CD14-positive monocyte (primary cell): ENCODE results near the gene MAP3K13. TPM values are rescaled to one million over a fixed set of nuclear protein-coding genes. Genes with fewer than 3 reads are reported as not detected.

Source experiments
- DNase-seq, 3 donors: peaks; one replicate each; pipeline ENCODE4 v3.0.0-alpha.2; 2011 to 2022
- H2AFZ ChIP-seq: 2 replicates; pipeline ENCODE4 v1.6.0; 2012; ENCODE audit warnings: mild to moderate bottlenecking, low read depth, low read length, inconsistent platforms; ENCODE audit not compliant: insufficient read depth, poor library complexity, severe bottlenecking
- H3K27ac ChIP-seq, 2 donors: 1 replicate in 1 of 2; 2 replicates in 1 of 2; pipeline ENCODE4 v1.5.1; 2012 to 2013; ENCODE audit warnings: low read length in 2 of 2, control low read depth in 1 of 2, inconsistent platforms in 1 of 2, low read depth in 1 of 2, mild to moderate bottlenecking in 1 of 2
- H3K27me3 ChIP-seq, 2 donors: one replicate each; pipeline versions ENCODE4 v1.6.0 to v1.6.1; 2011 to 2013; ENCODE audit warnings: low read length in 2 of 2; ENCODE audit not compliant: control insufficient read depth in 2 of 2, insufficient read depth in 2 of 2
- H3K36me3 ChIP-seq, 2 donors: replicated peaks in 1 of 2; 1 replicate in 1 of 2; 2 replicates in 1 of 2; pipeline versions ENCODE4 v1.5.1 to v1.6.1; 2012 to 2013; ENCODE audit warnings: low read length in 2 of 2, control low read depth in 1 of 2, inconsistent platforms in 1 of 2, mild to moderate bottlenecking in 1 of 2; ENCODE audit not compliant: insufficient read depth in 2 of 2, control insufficient read depth in 1 of 2
- H3K4me1 ChIP-seq, 2 donors: 1 replicate in 1 of 2; 2 replicates in 1 of 2; pipeline versions ENCODE4 v1.5.1 to v1.6.1; 2012 to 2013; ENCODE audit warnings: low read length in 2 of 2, control low read depth in 1 of 2, inconsistent platforms in 1 of 2, mild to moderate bottlenecking in 1 of 2, moderate library complexity in 1 of 2; ENCODE audit not compliant: insufficient read depth in 2 of 2, control insufficient read depth in 1 of 2
- H3K4me2 ChIP-seq: replicated peaks from 2 replicates; pipeline ENCODE3; 2012; ENCODE audit warnings: low read length, moderate library complexity, mild to moderate bottlenecking; ENCODE audit not compliant: poor library complexity, severe bottlenecking; ENCODE audit errors: extremely low read depth
- H3K4me3 ChIP-seq, 3 experiments: fragments of 200-600 bp in 1 of 3; sonication (generic) in 1 of 3; replicated peaks in 1 of 3; 1 replicate in 2 of 3; 2 replicates in 1 of 3; pipeline ENCODE4 v1.5.1; 2011 to 2013; ENCODE audit warnings: low read length in 3 of 3, mild to moderate bottlenecking in 3 of 3, control low read depth in 2 of 3, low read depth in 2 of 3, inconsistent platforms in 1 of 3, moderate library complexity in 1 of 3
- H3K79me2 ChIP-seq: 2 replicates; pipeline ENCODE4 v1.6.0; 2012; ENCODE audit warnings: mild to moderate bottlenecking, control low read depth, inconsistent platforms, low read length, moderate library complexity; ENCODE audit not compliant: insufficient read depth
- H3K9ac ChIP-seq: 2 replicates; pipeline ENCODE4 v1.6.0; 2017; ENCODE audit warnings: low read length, mild to moderate bottlenecking; ENCODE audit not compliant: insufficient read depth, poor library complexity, severe bottlenecking
- H3K9me3 ChIP-seq, 2 donors: replicated peaks in 1 of 2; 1 replicate in 1 of 2; 2 replicates in 1 of 2; pipeline versions ENCODE4 v1.5.1 to v1.6.1; 2012 to 2013; ENCODE audit warnings: low read length in 2 of 2, control low read depth in 1 of 2; ENCODE audit not compliant: control insufficient read depth in 1 of 2, insufficient read depth in 1 of 2
- H4K20me1 ChIP-seq: 2 replicates; pipeline ENCODE4 v1.6.0; 2012; ENCODE audit warnings: mild to moderate bottlenecking, low read length, control low read depth, moderate library complexity; ENCODE audit not compliant: insufficient read depth
- H3K27ac Mint-ChIP-seq, 7 donors: one replicate each; pipeline ENCODE4 v1.8.0; 2020; ENCODE audit warnings: mild to moderate bottlenecking in 7 of 7, mixed read lengths in 7 of 7, moderate library complexity in 6 of 7, inconsistent platforms in 2 of 7
- H3K27me3 Mint-ChIP-seq, 3 donors: one replicate each; pipeline ENCODE4 v1.8.0; 2021 to 2022; ENCODE audit warnings: low read depth in 3 of 3, mild to moderate bottlenecking in 3 of 3, mixed read lengths in 3 of 3, moderate library complexity in 3 of 3, inconsistent platforms in 1 of 3
- H3K36me3 Mint-ChIP-seq, 2 donors: one replicate each; pipeline ENCODE4 v1.8.0; 2020; ENCODE audit warnings: mixed read lengths in 2 of 2, inconsistent platforms in 1 of 2, mild to moderate bottlenecking in 1 of 2
- H3K4me1 Mint-ChIP-seq: one replicate; pipeline ENCODE4 v1.8.0; 2020; ENCODE audit warnings: mild to moderate bottlenecking, mixed read lengths
- H3K4me3 Mint-ChIP-seq, 2 donors: one replicate each; pipeline ENCODE4 v1.8.0; 2020; ENCODE audit warnings: mild to moderate bottlenecking in 2 of 2, mixed read lengths in 2 of 2, moderate library complexity in 1 of 2
- H3K9me3 Mint-ChIP-seq, 7 donors: one replicate each; pipeline ENCODE4 v1.8.0; 2020 to 2022; ENCODE audit warnings: mixed read lengths in 7 of 7, mild to moderate bottlenecking in 6 of 7, moderate library complexity in 6 of 7, inconsistent platforms in 2 of 7
- CTCF ChIP-seq: fragments of 200-600 bp; IDR thresholded peaks from one replicate; pipeline ENCODE4 v1.8.0; 2022; ENCODE audit warnings: antibody characterized with exemption, mild to moderate bottlenecking
- WGBS: methylation state at CpG from one replicate; pipeline ENCODE4 v1.1.5; 2013; ENCODE audit warnings: missing lambda C conversion rate; ENCODE audit not compliant: insufficient coverage; 5-methylcytosine and 5-hydroxymethylcytosine counted together
- intact Hi-C, 2 donors: fragments of 100-400 bp; cut with micrococcal nuclease; formaldehyde crosslinking; loops; one replicate each; pipeline versions ENCODE4 v1.15.0 to v1.15.1; 2023
- polyA plus RNA-seq, 3 donors: library from polyadenylated mRNA; depleted of rRNA in 1 of 3; unstranded in 2 of 3; stranded (reverse) in 1 of 3; fragments of 300-500 nt in 2 of 3; fragments of >200 nt in 1 of 3; fragmentation: Illumina TruSeq in 2 of 3; gene quantifications; 1 replicate in 2 of 3; 2 replicates in 1 of 3; pipeline ENCODE4 v1.2.3, GENCODE V29; 2012 to 2021

Gene MAP3K13
- polyA plus RNA-seq, 3 donors, result 5.0 to 34.2 (median 30.9) TPM

- Histone ChIP-seq H3K79me2 (no peaks in the 10 kb centered on the region), H3K4me3 (no peak overlapping the region), H3K9ac (no peak overlapping the region), H4K20me1 (no peaks in the 10 kb centered on the region), H2AFZ (no peak overlapping the region), H3K9me3 (no peaks in the 10 kb centered on the region), H3K36me3 (no peaks in the 10 kb centered on the region), H3K4me1 (peaks cover 4 to 5% of the 10 kb centered on the region in 2 donors), H3K27ac (no peak overlapping the region), H3K4me2 (no peak overlapping the region), H3K27me3 (peaks cover 25 to 31% of the 10 kb centered on the region in 2 donors)
- H3K27ac Mint-ChIP-seq, result no peak overlapping the region
- H3K36me3 Mint-ChIP-seq, result no peaks in the 10 kb centered on the region
- WGBS, result no CpG with 5 or more reads among the region's 2 CpGs
- intact Hi-C loops, result no loop called here
- H3K27me3 Mint-ChIP-seq, result peaks cover 26 to 39% (median 28%) of the 10 kb centered on the region in 3 donors
- no peak for DNase-seq
- H3K4me3 Mint-ChIP-seq, result no peak overlapping the region
- H3K9me3 Mint-ChIP-seq, result peaks cover 0 to 2% (median 0%) of the 10 kb centered on the region in 7 donors
- TF ChIP-seq CTCF, result no peak
- peaks cover 16% of the 10 kb centered on the region for H3K4me1 Mint-ChIP-seq
Observed at GRCh38 chr3:185361920-185362319, 1.0 kb upstream of the MAP3K13 start.

GRCh38 chr3:185363662-185364203 lies 797 bp downstream of the MAP3K13 start:
- Histone ChIP-seq H4K20me1 (no peaks in the 10 kb centered on the region), H3K79me2 (no peaks in the 10 kb centered on the region), H3K4me1 (peaks cover 4 to 5% of the 10 kb centered on the region in 2 donors), H3K4me2 (peak overlapping the region; percentile 91), H3K9ac (peak overlapping the region; percentile 52), H3K4me3 (peak overlapping the region; percentile 55 to 92 (median 81)), H3K27ac (no peak overlapping the region), H2AFZ (peak overlapping the region; percentile 75), H3K27me3 (peaks cover 30 to 31% of the 10 kb centered on the region in 2 donors), H3K36me3 (no peaks in the 10 kb centered on the region), H3K9me3 (no peaks in the 10 kb centered on the region)
- no peaks in the 10 kb centered on the region for H3K36me3 Mint-ChIP-seq
- peaks cover 29 to 46% (median 34%) of the 10 kb centered on the region in 3 donors for H3K27me3 Mint-ChIP-seq
- H3K27ac Mint-ChIP-seq, result peak overlapping the region in 3 of 7 donors; percentile 24 to 86 (median 67)
- TF ChIP-seq CTCF, result no peak
- H3K9me3 Mint-ChIP-seq, result peaks cover 0 to 2% (median 0%) of the 10 kb centered on the region in 7 donors
- H3K4me3 Mint-ChIP-seq, result peak overlapping the region; percentile 89 to 97
- peaks cover 16% of the 10 kb centered on the region for H3K4me1 Mint-ChIP-seq
- intact Hi-C loops, result no loop called here
- WGBS, result no CpG with 5 or more reads among the region's 8 CpGs
- no peak for DNase-seq
